Adrenal gland (tissue), 5 donors: Measurements from ENCODE around the gene LLGL2.

Experiments
- CTCF ChIP-seq, 6 experiments: fragments of 450-650 bp in 4 of 6; fragments of 200-600 bp in 2 of 6; sonication (generic) in 1 of 6; IDR thresholded peaks; 1 replicate in 5 of 6; 2 replicates in 1 of 6; pipeline versions ENCODE4 v1.5.1 to v1.8.0; 2016 to 2021; ENCODE audit warnings: antibody characterized with exemption in 6 of 6, mild to moderate bottlenecking in 2 of 6, moderate library complexity in 1 of 6
- POLR2A ChIP-seq, 2 donors: fragments of 450-650 bp; IDR thresholded peaks; one replicate each; pipeline ENCODE4 v1.6.1; 2017; ENCODE audit warnings: antibody characterized with exemption in 2 of 2, mild to moderate bottlenecking in 2 of 2, moderate library complexity in 1 of 2
- donor health status: DM: no; HTN: no; CAD: no.

DNA sequence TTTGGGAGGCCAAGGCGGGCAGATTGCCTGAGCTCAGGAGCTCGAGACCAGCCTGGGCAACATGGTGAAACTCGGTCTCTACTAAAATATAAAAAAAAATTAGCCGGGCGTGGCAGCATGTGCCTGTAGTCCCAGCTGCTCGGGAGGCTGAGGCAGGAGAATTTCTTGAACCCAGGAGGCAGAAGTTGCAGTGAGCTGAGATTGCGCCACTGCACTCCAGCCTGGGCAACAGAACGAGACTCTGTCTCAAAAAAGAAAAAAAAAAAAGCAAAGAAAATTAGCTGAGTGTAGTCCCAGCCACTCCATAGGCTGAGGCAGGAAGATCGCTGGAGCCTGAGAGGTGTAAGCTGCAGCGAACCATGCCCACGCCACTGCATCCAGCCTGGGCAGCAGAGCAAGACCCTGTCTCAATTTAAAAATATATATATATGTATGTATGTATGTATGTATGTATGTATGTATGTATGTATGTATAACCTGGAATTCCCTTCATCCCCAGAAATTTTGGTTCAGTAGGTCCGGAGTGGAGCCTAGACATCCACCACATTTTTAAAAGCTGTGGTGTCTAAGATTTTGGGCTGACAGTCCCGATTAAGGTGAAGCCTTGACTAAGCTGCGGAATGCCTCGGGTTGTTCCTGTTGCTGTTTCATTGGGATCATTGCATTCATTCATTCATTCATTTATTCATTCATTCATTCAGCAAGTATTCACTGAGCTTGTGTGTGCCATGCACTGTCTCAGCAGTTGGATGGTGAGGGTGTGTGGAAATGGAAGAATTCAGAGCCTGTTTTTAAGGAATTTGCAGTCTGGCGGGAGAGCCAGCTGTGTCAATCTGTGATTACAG is 43.2 kb upstream of the LLGL2 start:
- TF ChIP-seq CTCF (IDR thresholded peaks at IDR 0.05) = no peak
- TF ChIP-seq POLR2A (IDR thresholded peaks at IDR 0.05) = no peak
